GM19240 (cell line): ENCODE data around the gene DYRK1B.

Source experiments
- DNase-seq: peaks from one replicate; pipeline ENCODE4 v3.0.0; 2011; ENCODE audit warnings: low spot score; ENCODE audit not compliant: insufficient read length

DYRK1B gene

GRCh38 chr19:39858541-39858940, 24.6 kb upstream of the DYRK1B start:
- DNase-seq = no peak

- no peak for DNase-seq
These were observed 18.9 kb upstream of the DYRK1B start for GRCh38 chr19:39852882-39853281.

- no peak for DNase-seq
These were observed 16.9 kb upstream of the DYRK1B start for GRCh38 chr19:39850892-39851291.

GRCh38 chr19:39848392-39848791, 14.4 kb upstream of the DYRK1B start:
- no peak for DNase-seq

- DNase-seq = no peak
These were observed 13.6 kb upstream of the DYRK1B start for GRCh38 chr19:39847525-39847924.

- no peak for DNase-seq
These were observed 12.9 kb upstream of the DYRK1B start for GRCh38 chr19:39846678-39847486.

- peak; percentile 98 for DNase-seq
These were observed 12.1 kb upstream of the DYRK1B start, which contains the start of gene FBL for GRCh38 chr19:39845933-39846677. FBL (minus strand) TSS chr19:39846379; CDS start chr19:39846300, 79 bp downstream.

- DNase-seq = no peak
These were observed 11.6 kb upstream of the DYRK1B start for GRCh38 chr19:39845584-39845932.

- no peak for DNase-seq
These were observed 11.2 kb upstream of the DYRK1B start for GRCh38 chr19:39845172-39845571.

GRCh38 chr19:39843919-39844793, 10.2 kb upstream of the DYRK1B start:
- DNase-seq = no peak

GRCh38 chr19:39842693-39843435, 8.9 kb upstream of the DYRK1B start:
- DNase-seq = no peak

GRCh38 chr19:39841041-39841440, 7.1 kb upstream of the DYRK1B start:
- no peak for DNase-seq

- DNase-seq = no peak
These were observed 6.5 kb upstream of the DYRK1B start for GRCh38 chr19:39840492-39840891.

- DNase-seq = no peak
These were observed 5.8 kb upstream of the DYRK1B start for GRCh38 chr19:39839678-39840327.

GRCh38 chr19:39838569-39838968, 4.6 kb upstream of the DYRK1B start:
- no peak for DNase-seq

GRCh38 chr19:39837978-39838377, 4.0 kb upstream of the DYRK1B start:
- no peak for DNase-seq

GRCh38 chr19:39834287-39834841, 402 bp upstream of the DYRK1B start:
- no peak for DNase-seq

- DNase-seq = no peak
These were observed 850 bp downstream of the DYRK1B start for GRCh38 chr19:39833160-39833463.

- DNase-seq = no peak
These were observed 1.4 kb downstream of the DYRK1B start for GRCh38 chr19:39832341-39833083.

GRCh38 chr19:39831679-39832078, 2.3 kb downstream of the DYRK1B start:
- DNase-seq = no peak
